Trophoblast cell (in vitro differentiated cells and primary cell): ENCODE data around the gene STAC3.

Source experiments
- DNase-seq, 2 donors: peaks; one replicate each; pipeline ENCODE4 v3.0.0-alpha.2; 2016
- H2AFZ ChIP-seq: 2 replicates; pipeline ENCODE4 v1.6.1; 2013; ENCODE audit warnings: low read length, moderate library complexity, mild to moderate bottlenecking; ENCODE audit not compliant: insufficient read depth, poor library complexity
- H2AK5ac ChIP-seq: 2 replicates; pipeline ENCODE4 v1.6.1; 2013; ENCODE audit warnings: mild to moderate bottlenecking, low read length
- H2BK120ac ChIP-seq: 2 replicates; pipeline ENCODE4 v1.6.1; 2013; ENCODE audit warnings: low read length, mild to moderate bottlenecking, moderate library complexity; ENCODE audit not compliant: insufficient read depth, poor library complexity
- H2BK12ac ChIP-seq: 2 replicates; pipeline ENCODE4 v1.6.1; 2013; ENCODE audit warnings: mild to moderate bottlenecking, low read length, moderate library complexity
- H2BK5ac ChIP-seq: 2 replicates; pipeline ENCODE4 v1.6.1; 2013; ENCODE audit warnings: low read length, low read depth, moderate library complexity, mild to moderate bottlenecking; ENCODE audit not compliant: poor library complexity
- H3K14ac ChIP-seq: 2 replicates; pipeline ENCODE4 v1.6.1; 2013; ENCODE audit warnings: mild to moderate bottlenecking, low read length
- H3K18ac ChIP-seq: 2 replicates; pipeline ENCODE4 v1.6.1; 2013; ENCODE audit warnings: mild to moderate bottlenecking, low read length
- H3K23ac ChIP-seq: 2 replicates; pipeline ENCODE4 v1.6.1; 2013; ENCODE audit warnings: low read length
- H3K27ac ChIP-seq: 2 replicates; pipeline ENCODE4 v1.5.1; 2013; ENCODE audit warnings: low read depth, mild to moderate bottlenecking, inconsistent platforms, low read length, moderate library complexity
- H3K27me3 ChIP-seq: 2 replicates; pipeline ENCODE4 v1.6.1; 2013; ENCODE audit warnings: inconsistent platforms, mild to moderate bottlenecking, low read length, moderate library complexity; ENCODE audit not compliant: insufficient read depth
- H3K36me3 ChIP-seq, 2 experiments: 1 replicate in 1 of 2; 2 replicates in 1 of 2; pipeline ENCODE4 v1.6.1; 2013; ENCODE audit warnings: low read length in 2 of 2, mild to moderate bottlenecking in 2 of 2, moderate library complexity in 1 of 2; ENCODE audit not compliant: insufficient read depth in 2 of 2, control insufficient read depth in 1 of 2
- H3K4ac ChIP-seq: 2 replicates; pipeline ENCODE4 v1.6.1; 2013; ENCODE audit warnings: low read depth, mild to moderate bottlenecking, low read length, moderate library complexity
- H3K4me1 ChIP-seq, 2 experiments: 1 replicate in 1 of 2; 2 replicates in 1 of 2; pipeline ENCODE4 v1.6.1; 2013; ENCODE audit warnings: low read length in 2 of 2, mild to moderate bottlenecking in 2 of 2, moderate library complexity in 1 of 2; ENCODE audit not compliant: insufficient read depth in 2 of 2, control insufficient read depth in 1 of 2
- H3K4me2 ChIP-seq: 2 replicates; pipeline ENCODE4 v1.6.1; 2013; ENCODE audit warnings: inconsistent platforms, mild to moderate bottlenecking, low read length, moderate library complexity
- H3K4me3 ChIP-seq: 2 replicates; pipeline ENCODE4 v1.5.1; 2013; ENCODE audit warnings: mild to moderate bottlenecking, low read depth, low read length, inconsistent platforms
- H3K79me1 ChIP-seq: one replicate; pipeline ENCODE4 v1.6.1; 2013; ENCODE audit warnings: low read length
- H3K79me2 ChIP-seq: 2 replicates; pipeline ENCODE4 v1.6.1; 2013; ENCODE audit warnings: low read length, mild to moderate bottlenecking; ENCODE audit not compliant: control insufficient read depth, insufficient read depth, poor library complexity
- H3K9ac ChIP-seq: 2 replicates; pipeline ENCODE4 v1.6.1; 2013; ENCODE audit warnings: mild to moderate bottlenecking, low read length
- H3K9me3 ChIP-seq: 2 replicates; pipeline ENCODE4 v1.6.1; 2013; ENCODE audit warnings: low read depth, mild to moderate bottlenecking, control low read depth, inconsistent platforms, low read length; ENCODE audit not compliant: insufficient read depth
- H4K12ac ChIP-seq: 2 replicates; pipeline ENCODE4 v1.6.1; 2013; ENCODE audit warnings: low read depth, mild to moderate bottlenecking, low read length, moderate library complexity
- H4K8ac ChIP-seq: 2 replicates; pipeline ENCODE4 v1.6.1; 2013; ENCODE audit warnings: low read depth, mild to moderate bottlenecking, low read length, moderate library complexity
- H4K91ac ChIP-seq: one replicate; pipeline ENCODE4 v1.6.1; 2013; ENCODE audit warnings: low read depth, mild to moderate bottlenecking, low read length, moderate library complexity
- WGBS: extraction: QIAGEN DNeasy Blood & Tissue Kit; methylation state at CpG from one replicate; pipeline ENCODE4 v1.1.7; 2013; ENCODE audit warnings: missing lambda C conversion rate; ENCODE audit not compliant: insufficient read length, insufficient coverage; ENCODE audit errors: extremely low coverage; 5-methylcytosine and 5-hydroxymethylcytosine counted together

Gene STAC3

GRCh38 chr12:57240926-57241401 is 10.0 kb downstream of the STAC3 start:
- Histone ChIP-seq H2AK5ac (no peak overlapping the region), H3K79me2 (peaks cover 2% of the 10 kb centered on the region), H3K18ac (no peak overlapping the region), H3K14ac (no peak overlapping the region), H2BK5ac (no peak overlapping the region), H3K27ac (no peak overlapping the region), H3K4ac (no peak overlapping the region), H3K27me3 (peaks cover 63% of the 10 kb centered on the region), H4K91ac (no peak overlapping the region), H3K9me3 (peaks cover 3% of the 10 kb centered on the region), H3K36me3 (no peaks in the 10 kb centered on the region), H3K4me1 (peaks cover 20 to 33% of the 10 kb centered on the region in 2 experiments), H2AFZ (no peak overlapping the region), H3K23ac (no peak overlapping the region), H4K8ac (no peak overlapping the region), H2BK12ac (no peak overlapping the region), H3K4me3 (peak overlapping the region; percentile 26), H4K12ac (no peak overlapping the region), H3K4me2 (peak overlapping the region; percentile 76), H2BK120ac (no peak overlapping the region), H3K79me1 (peaks cover 2% of the 10 kb centered on the region), H3K9ac (no peak overlapping the region)
- no CpG with 5 or more reads among the region's 19 CpGs for WGBS
- DNase-seq, result peak; percentile 59 to 63

- H3K18ac ChIP-seq, result no peak overlapping the region
- peaks cover 20 to 33% of the 10 kb centered on the region in 2 experiments for H3K4me1 ChIP-seq
- no peak overlapping the region for H4K12ac ChIP-seq
- no peak overlapping the region for H3K27ac ChIP-seq
- H2BK120ac ChIP-seq, result no peak overlapping the region
- H3K79me1 ChIP-seq, result peaks cover 2% of the 10 kb centered on the region
- H3K23ac ChIP-seq, result no peak overlapping the region
- WGBS, result no CpG with 5 or more reads among the region's 72 CpGs
- no peak overlapping the region for H2AK5ac ChIP-seq
- H3K36me3 ChIP-seq, result no peaks in the 10 kb centered on the region
- H3K4me3 ChIP-seq, result peak overlapping the region; percentile 26
- H2BK12ac ChIP-seq, result no peak overlapping the region
- H3K4ac ChIP-seq, result no peak overlapping the region
- peaks cover 4% of the 10 kb centered on the region for H3K9me3 ChIP-seq
- H3K9ac ChIP-seq, result no peak overlapping the region
- no peak overlapping the region for H2BK5ac ChIP-seq
- no peak overlapping the region for H3K14ac ChIP-seq
- peaks cover 68% of the 10 kb centered on the region for H3K27me3 ChIP-seq
- peak; percentile 85 to 87 for DNase-seq
- H4K8ac ChIP-seq, result no peak overlapping the region
- H3K79me2 ChIP-seq, result peaks cover 2% of the 10 kb centered on the region
- peak overlapping the region; percentile 76 for H3K4me2 ChIP-seq
- H2AFZ ChIP-seq, result no peak overlapping the region
- peak overlapping the region; percentile 40 for H4K91ac ChIP-seq
Measured at GRCh38 chr12:57240066-57240921, 10.7 kb downstream of the STAC3 start.

GRCh38 chr12:57239587-57240065 is 11.4 kb downstream of the STAC3 start:
- Histone ChIP-seq H4K8ac (no peak overlapping the region), H2BK12ac (no peak overlapping the region), H3K4ac (no peak overlapping the region), H3K9ac (no peak overlapping the region), H3K27ac (no peak overlapping the region), H3K9me3 (peaks cover 6% of the 10 kb centered on the region), H3K23ac (no peak overlapping the region), H3K79me2 (peaks cover 2% of the 10 kb centered on the region), H2AK5ac (no peak overlapping the region), H3K18ac (no peak overlapping the region), H2BK120ac (no peak overlapping the region), H3K4me1 (peaks cover 20 to 33% of the 10 kb centered on the region in 2 experiments), H2AFZ (no peak overlapping the region), H3K14ac (no peak overlapping the region), H2BK5ac (no peak overlapping the region), H4K91ac (peak overlapping the region; percentile 40), H4K12ac (no peak overlapping the region), H3K4me2 (peak overlapping the region; percentile 76), H3K27me3 (peaks cover 68% of the 10 kb centered on the region), H3K79me1 (peaks cover 2% of the 10 kb centered on the region), H3K36me3 (peaks cover under 1 to 1% of the 10 kb centered on the region in 2 experiments), H3K4me3 (no peak overlapping the region)
- no peak for DNase-seq
- WGBS, result no CpG with 5 or more reads among the region's 14 CpGs

- peak overlapping the region; percentile 87 for H3K4me2 ChIP-seq
- H2AK5ac ChIP-seq, result no peak overlapping the region
- no peak overlapping the region for H3K27ac ChIP-seq
- H3K23ac ChIP-seq, result no peak overlapping the region
- peak overlapping the region; percentile 66 for H3K4me3 ChIP-seq
- H2BK120ac ChIP-seq, result no peak overlapping the region
- H3K79me2 ChIP-seq, result peaks cover 2% of the 10 kb centered on the region
- peaks cover 6 to 7% of the 10 kb centered on the region in 2 experiments for H3K36me3 ChIP-seq
- peak overlapping the region; percentile 43 for H2AFZ ChIP-seq
- no peak overlapping the region for H2BK12ac ChIP-seq
- H2BK5ac ChIP-seq, result no peak overlapping the region
- peaks cover 20 to 33% of the 10 kb centered on the region in 2 experiments for H3K4me1 ChIP-seq
- peak overlapping the region; percentile 24 for H3K9ac ChIP-seq
- DNase-seq, result peak; percentile 92 to 96
- H4K8ac ChIP-seq, result peak overlapping the region; percentile 24
- peaks cover 2% of the 10 kb centered on the region for H3K79me1 ChIP-seq
- no CpG with 5 or more reads among the region's 47 CpGs for WGBS
- H4K12ac ChIP-seq, result peak overlapping the region; percentile 9
- peaks cover 68% of the 10 kb centered on the region for H3K27me3 ChIP-seq
- H3K4ac ChIP-seq, result no peak overlapping the region
- peak overlapping the region; percentile 18 for H4K91ac ChIP-seq
- no peak overlapping the region for H3K18ac ChIP-seq
- no peak overlapping the region for H3K14ac ChIP-seq
- H3K9me3 ChIP-seq, result peaks cover 6% of the 10 kb centered on the region
Measured at GRCh38 chr12:57238854-57239554, 12.0 kb downstream of the STAC3 start.
